Measurements from ENCODE around the gene PLD3.
A peak's percentile ranks its signal among the peaks of the same experiment; 100 is the strongest.
"Not testable (repeated sequence)": the region's sequence is repeated elsewhere in the genome, so short reads cannot be mapped to it uniquely, and the experiment has no call there.

Gene PLD3

GRCh38 chr19:40398417-40399131 lies 50.1 kb downstream of the PLD3 start:
- Histone ChIP-seq H3K27ac (replicated peaks) (no peak overlapping the region), H3K4me3 (replicated peaks; ENCODE audit: insufficient read depth, low read length) (no peak overlapping the region), H3K27me3 (ENCODE audit: insufficient read depth, poor library complexity, severe bottlenecking) (peaks cover 24% of the 10 kb centered on the region)
- DNase-seq (ENCODE audit: low read depth in 1 of 2, low spot score in 1 of 2): peak; percentile 38 to 43
- TF ChIP-seq CTCF (IDR thresholded peaks at IDR 0.05; ENCODE audit: insufficient read depth, low read length) (no peak), POLR2AphosphoS5 (IDR thresholded peaks at IDR 0.05; ENCODE audit: low read depth) (no peak), GABPA (IDR thresholded peaks at IDR 0.05; ENCODE audit: low read depth) (no peak), REST (IDR thresholded peaks at IDR 0.05; ENCODE audit: insufficient replicate concordance, low read depth) (no peak)

GRCh38 chr19:40400559-40400958 lies 52.1 kb downstream of the PLD3 start:
- TF ChIP-seq POLR2AphosphoS5 (IDR thresholded peaks at IDR 0.05; ENCODE audit: low read depth): no peak
- no peak for TF ChIP-seq SPI1 (IDR thresholded peaks at IDR 0.05; ENCODE audit: borderline replicate concordance, low read depth)
- no peak for TF ChIP-seq GABPA (IDR thresholded peaks at IDR 0.05; ENCODE audit: low read depth)
- TF ChIP-seq CTCF (IDR thresholded peaks at IDR 0.05; ENCODE audit: insufficient read depth, low read length): no peak
- TF ChIP-seq REST (IDR thresholded peaks at IDR 0.05; ENCODE audit: insufficient replicate concordance, low read depth): no peak
- Histone ChIP-seq H3K27ac (replicated peaks) (no peak overlapping the region), H3K27me3 (ENCODE audit: insufficient read depth, poor library complexity, severe bottlenecking) (peaks cover 24% of the 10 kb centered on the region), H3K4me3 (replicated peaks; ENCODE audit: insufficient read depth, low read length) (no peak overlapping the region)
- no peak for DNase-seq (ENCODE audit: low read depth in 1 of 2, low spot score in 1 of 2)

- peaks cover 13% of the 10 kb centered on the region for H3K27me3 ChIP-seq (ENCODE audit: insufficient read depth, poor library complexity, severe bottlenecking)
- peak; percentile 51 to 72 for DNase-seq (ENCODE audit: low read depth in 1 of 2, low spot score in 1 of 2)
- H3K27ac ChIP-seq (replicated peaks): no peak overlapping the region
- peak overlapping the region; percentile 48 for H3K4me3 ChIP-seq (replicated peaks; ENCODE audit: insufficient read depth, low read length)
- no peak for TF ChIP-seq GABPA (IDR thresholded peaks at IDR 0.05; ENCODE audit: low read depth)
Observed at GRCh38 chr19:40403262-40403984, 54.9 kb downstream of the PLD3 start.

- Histone ChIP-seq H3K27me3 (ENCODE audit: insufficient read depth, poor library complexity, severe bottlenecking) (peaks cover 3% of the 10 kb centered on the region), H3K4me3 (replicated peaks; ENCODE audit: insufficient read depth, low read length) (peak overlapping the region; percentile 15; the same call in 1 of the 2 replicates), H3K27ac (replicated peaks) (no peak overlapping the region)
- DNase-seq (ENCODE audit: low read depth in 1 of 2, low spot score in 1 of 2): peak in 1 of 2 experiments; percentile 54
- no peak for TF ChIP-seq CTCF (IDR thresholded peaks at IDR 0.05; ENCODE audit: insufficient read depth, low read length)
- TF ChIP-seq GABPA (IDR thresholded peaks at IDR 0.05; ENCODE audit: low read depth): no peak
- peak; percentile 78 for TF ChIP-seq SPI1 (IDR thresholded peaks at IDR 0.05; ENCODE audit: borderline replicate concordance, low read depth)
Observed at GRCh38 chr19:40407714-40408597, 59.5 kb downstream of the PLD3 start.

GRCh38 chr19:40408598-40408925 lies 60.1 kb downstream of the PLD3 start:
- DNase-seq (ENCODE audit: low read depth in 1 of 2, low spot score in 1 of 2); H3K27ac ChIP-seq (replicated peaks); H3K4me3 ChIP-seq (replicated peaks; ENCODE audit: insufficient read depth, low read length); H3K27me3 ChIP-seq (ENCODE audit: insufficient read depth, poor library complexity, severe bottlenecking): not testable (repeated sequence)

All from HL-60 (cell line).